GM03348 (cell line): Measurements from ENCODE around the gene CTSE.

Experiments
- DNase-seq: peaks from one replicate; pipeline ENCODE4 v3.0.0; 2012; ENCODE audit warnings: low spot score

CTSE gene

GRCh38 chr1:205991237-205991636 lies 32.5 kb downstream of the CTSE start:
- peak; percentile 43 for DNase-seq

DNA sequence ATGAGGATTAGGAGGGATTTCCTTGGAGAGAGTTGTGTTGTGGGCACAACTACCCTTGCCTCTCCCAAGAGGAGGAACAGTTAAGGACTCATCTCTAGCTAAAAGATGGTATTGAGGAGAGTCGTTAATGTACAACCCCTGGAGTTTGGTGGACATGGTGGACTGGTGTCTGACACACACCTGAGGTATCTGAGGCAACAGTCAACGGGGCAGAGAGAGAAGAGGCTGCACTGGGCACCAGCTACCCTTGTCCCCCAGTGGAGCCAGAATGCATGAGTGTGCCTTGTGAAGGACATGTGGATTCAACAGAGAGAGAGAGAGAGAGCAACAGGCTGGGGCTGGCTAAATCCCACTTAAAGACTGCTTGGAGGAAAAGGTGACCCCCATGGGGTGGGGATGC lies 33.5 kb downstream of the CTSE start:
- DNase-seq: no peak

DNA sequence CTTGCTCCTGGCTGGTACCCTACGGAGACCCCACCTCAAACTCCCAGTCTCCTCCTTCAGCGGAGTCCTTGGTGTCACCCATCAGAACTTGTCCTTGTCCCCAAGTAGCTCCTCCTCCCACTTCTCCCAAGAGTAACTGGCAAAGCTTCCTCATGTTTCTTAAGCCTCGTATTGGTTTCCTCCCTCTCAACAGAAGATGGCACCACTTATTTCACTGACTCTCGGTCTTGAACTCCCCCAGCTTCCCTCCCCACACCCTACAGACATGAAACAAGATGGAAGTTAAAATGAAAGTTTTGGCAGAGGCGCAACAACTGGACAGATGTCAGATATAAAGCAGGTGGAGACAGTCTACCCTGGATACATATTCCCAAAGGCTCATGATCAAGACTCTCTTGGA lies 33.9 kb downstream of the CTSE start:
- DNase-seq: no peak

- no peak for DNase-seq
These were observed 35.1 kb downstream of the CTSE start for GRCh38 chr1:205988585-205988995.

- no peak for DNase-seq
These were observed 36.8 kb downstream of the CTSE start for GRCh38 chr1:205986861-205987260.

DNA sequence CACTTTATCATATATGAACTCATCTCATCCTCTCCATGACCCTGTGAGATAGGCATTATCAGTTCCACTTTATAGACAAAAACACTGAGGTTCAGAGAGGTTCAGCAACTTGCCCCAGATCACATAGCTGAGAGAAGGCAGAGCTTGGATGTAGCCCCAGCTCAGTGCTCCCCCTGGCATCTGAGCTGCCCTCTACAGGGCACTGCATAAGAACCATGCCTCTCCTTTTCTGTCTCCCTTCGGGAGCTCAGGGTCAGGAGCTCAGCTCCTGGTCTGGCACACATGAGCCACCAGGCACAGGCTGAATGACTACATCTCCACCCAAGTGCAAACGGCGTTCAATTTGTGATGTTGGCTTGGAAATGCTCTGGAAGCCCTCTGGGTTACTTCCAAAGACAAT lies 37.4 kb downstream of the CTSE start:
- no peak for DNase-seq

DNA sequence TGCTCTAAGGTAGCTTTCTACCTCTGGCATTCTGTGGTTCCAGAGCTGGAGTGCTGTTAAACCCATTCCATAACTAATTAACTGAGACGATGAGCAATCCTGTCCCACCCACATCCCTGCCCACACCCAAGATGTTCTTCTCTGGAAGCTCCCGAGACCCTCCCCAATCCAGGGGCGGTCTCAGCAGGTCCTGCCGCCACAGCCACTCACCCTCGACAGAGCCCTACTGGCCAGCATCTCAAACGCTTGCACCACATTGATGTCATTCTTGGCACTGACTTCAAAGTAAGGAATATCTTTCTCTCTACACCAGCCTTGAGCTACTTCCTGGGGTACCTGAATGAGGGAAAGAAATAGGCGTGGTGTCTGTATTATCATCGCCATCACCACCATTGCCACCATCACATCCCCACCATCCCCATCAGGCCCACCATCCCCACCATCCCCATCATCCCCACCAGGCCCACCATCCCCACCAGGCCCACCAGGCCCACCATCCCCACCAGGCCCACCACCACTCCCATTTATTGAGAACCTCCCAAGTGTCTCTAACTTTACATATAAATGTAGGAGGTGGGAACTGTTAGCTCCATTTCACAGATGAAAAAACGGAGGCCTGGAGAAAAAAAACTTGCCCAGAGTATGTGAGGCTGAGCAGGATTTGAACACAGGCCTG lies 38.2 kb downstream of the CTSE start:
- no peak for DNase-seq

GRCh38 chr1:205983925-205984725 lies 39.6 kb downstream of the CTSE start:
- DNase-seq: peak; percentile 87

DNA sequence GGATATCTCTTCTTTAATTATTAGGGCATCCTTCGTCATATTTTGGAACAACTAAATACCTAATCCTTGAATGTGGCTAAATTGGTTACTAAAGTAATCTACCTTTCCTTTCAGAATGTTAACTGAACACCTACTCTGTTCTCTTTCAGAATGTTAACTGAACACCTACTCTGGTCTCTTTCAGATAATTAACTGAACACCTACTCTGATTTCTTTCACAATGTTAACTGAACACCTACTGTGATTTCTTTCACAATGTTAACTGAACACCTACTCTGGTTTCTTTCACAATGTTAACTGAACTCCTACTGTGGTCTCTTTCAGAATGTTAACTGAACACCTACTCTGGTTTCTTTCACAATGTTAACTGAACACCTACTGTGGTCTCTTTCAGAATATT lies 42.4 kb downstream of the CTSE start:
- DNase-seq: no peak

DNA sequence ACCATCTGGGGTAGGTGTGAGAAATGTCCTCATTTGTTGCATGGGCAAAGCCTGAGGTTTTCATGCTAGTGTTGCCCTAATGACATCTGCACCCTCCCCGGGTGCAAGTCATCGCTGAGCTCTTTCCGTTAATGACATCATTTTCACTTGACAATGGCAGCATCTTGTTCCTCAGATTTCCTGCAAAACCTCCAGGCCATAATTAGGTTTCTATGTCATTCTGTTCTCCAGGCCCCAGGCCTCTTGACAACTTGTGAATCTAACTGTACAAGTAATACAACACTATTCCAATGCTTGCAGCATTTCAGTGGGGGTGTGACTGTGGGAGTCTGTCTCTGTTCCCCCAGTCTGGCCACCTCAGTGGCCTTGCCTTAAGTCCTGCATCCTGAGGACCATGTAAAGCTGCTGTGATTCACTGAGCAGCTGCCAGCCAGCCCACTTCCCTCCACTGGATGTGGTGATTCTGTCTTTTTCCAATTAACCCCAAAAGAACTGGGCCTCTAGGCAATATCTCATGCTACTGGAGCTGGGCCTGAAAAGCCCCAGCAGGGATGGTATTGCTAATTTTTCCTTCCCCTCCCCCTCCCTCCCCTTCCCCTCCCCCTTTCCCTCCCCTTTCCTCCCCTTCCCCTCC lies 43.3 kb downstream of the CTSE start:
- no peak for DNase-seq

- DNase-seq: no peak
These were observed 44.4 kb downstream of the CTSE start for GRCh38 chr1:205979301-205979700.

DNA sequence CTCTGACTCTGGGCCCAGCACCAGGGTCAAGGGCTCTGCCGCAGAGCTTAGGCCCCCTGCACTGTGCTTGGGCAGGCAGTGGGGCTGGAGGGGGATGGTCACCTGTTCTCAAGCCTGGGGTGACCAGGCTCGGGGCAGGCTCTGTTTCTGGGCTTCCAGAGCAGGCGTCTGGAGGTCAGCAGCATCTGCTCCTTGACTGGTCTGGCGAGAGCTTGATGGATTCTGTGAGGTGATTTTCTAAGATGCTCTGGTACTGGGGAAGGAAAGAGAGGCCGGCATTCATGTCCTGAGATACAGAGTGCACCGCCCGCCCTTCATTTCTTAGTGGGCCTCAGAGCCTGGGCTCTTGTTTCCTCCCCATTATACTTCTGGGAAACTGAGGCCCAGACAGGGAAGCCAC lies 45.0 kb downstream of the CTSE start:
- DNase-seq: no peak

DNA sequence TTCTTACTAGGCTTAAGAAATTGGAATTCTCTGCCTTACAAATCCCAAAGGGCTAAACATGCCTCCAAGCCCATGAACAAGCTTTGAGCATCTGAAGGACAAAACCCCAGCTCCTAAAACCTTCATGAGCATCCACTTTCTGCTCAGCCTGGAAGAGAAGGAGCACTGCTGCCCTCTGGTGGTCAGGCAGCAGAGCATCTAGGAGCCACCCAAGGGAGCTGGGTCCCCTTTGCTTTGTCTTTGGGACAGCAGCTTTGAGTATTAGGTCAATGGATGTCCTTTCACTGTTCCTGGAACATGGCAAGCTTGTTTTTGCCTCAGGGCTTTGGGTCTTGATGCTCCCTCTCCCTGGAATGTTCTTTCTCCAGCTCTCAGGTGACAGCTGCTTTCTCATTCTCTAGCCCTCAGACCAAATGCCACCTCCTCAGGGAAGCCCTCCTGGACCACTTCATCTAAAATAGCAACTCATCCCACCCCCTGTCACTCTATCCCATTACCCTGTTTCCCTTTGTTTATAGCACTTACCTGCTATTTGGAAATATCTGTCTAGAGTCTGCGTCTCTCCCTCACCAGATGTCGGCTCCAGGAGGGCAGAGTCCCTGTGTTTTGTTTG lies 46.2 kb downstream of the CTSE start:
- peak; percentile 87 for DNase-seq

GRCh38 chr1:205976708-205977401 lies 46.8 kb downstream of the CTSE start:
- peak; percentile 34 for DNase-seq

GRCh38 chr1:205976036-205976435 lies 47.7 kb downstream of the CTSE start:
- no peak for DNase-seq

DNA sequence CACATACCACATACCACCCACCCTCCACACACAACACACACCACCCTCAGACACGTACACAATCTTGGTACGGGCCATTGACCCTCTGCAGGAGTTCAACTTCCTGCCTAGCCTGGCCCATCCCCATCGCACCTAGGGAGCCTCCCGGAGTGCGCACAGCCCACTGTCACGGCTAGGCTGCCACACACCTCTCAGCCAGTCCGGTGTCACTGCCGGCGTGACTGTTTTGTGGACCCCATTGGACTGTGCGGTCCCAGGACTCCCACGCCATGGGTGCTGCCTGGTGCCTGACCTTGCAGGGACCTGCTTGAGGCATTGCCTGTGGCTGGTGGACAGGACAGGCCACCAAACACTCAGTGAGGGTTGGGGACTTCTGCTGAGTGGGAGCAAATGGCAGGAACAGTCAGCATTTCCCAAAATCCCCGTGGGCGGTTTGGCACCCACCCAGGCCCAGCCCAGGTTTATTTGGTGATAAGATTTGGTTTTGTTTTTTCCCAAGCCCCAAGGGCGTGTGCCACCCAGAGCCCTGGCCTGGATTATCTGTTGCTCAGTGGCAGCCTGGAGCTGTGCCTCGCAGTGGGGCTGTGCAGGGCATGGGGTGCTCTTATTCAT lies 48.2 kb downstream of the CTSE start:
- no peak for DNase-seq

DNA sequence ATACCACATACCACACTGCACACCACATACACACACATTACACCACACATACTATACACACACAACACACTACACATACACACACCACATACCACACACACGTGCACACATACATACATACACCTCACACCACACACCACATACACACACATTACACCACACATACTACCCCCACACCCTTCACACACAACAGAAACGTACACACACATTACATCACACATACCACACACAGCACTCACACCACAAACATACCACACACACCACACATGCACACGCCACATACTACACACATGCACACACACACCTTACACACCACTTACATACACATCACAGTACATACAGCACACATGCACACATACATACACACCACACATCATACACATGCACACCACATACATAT lies 49.0 kb downstream of the CTSE start:
- DNase-seq: no peak

GRCh38 chr1:205973377-205974232 lies 50.1 kb downstream of the CTSE start:
- no peak for DNase-seq

DNA sequence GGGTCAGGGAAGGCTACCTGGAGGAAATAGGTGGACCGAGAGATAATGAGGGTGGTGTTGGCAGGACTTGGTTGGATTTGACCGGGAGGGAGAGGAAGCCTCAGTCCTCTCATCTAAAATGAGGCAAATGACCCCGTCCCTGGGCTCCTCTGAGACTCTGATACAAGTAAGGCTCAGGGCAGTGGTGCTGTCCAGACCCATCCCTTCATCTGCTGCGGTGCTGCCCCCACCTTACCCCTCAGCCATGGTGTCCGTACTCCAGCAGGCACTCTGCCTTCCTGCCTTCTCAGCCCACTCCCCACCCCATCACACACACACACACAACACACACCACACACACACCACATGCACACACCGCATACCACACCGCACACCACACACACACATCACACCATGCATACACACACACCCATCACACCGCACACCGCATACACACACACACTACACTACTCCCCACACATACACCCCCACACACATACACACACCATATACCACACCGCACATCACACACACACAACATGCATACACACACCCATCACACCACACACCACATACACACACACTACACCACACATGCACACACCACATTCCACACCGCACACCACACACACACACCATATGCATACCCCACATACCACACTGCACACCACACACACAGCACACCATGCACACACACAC lies 51.1 kb downstream of the CTSE start:
- no peak for DNase-seq

DNA sequence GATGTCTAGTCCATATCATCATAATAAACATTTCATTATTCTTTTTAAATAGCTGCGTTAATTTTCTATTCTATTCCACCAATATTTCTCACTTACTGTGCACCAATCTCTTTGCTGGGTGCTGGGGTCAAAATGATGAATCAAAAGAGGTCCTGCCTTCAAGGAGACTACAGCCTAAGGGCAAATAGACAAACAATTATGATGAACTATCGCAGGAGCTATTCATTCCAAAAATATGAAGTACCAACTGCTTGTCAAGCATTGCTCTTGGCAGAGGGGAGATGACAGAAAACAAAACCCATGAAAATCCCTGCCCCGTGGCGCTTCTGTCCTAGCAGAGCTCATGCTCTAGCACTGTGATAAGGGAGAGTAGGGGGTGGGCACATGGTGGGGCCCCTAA lies 51.6 kb downstream of the CTSE start:
- no peak for DNase-seq
